HuH-7 (cell line): ENCODE data around the gene MRAS.

Experiments
- DNase-seq: peaks from one replicate; pipeline ENCODE4 v3.0.0; 2011; ENCODE audit warnings: low spot score

MRAS gene

DNA sequence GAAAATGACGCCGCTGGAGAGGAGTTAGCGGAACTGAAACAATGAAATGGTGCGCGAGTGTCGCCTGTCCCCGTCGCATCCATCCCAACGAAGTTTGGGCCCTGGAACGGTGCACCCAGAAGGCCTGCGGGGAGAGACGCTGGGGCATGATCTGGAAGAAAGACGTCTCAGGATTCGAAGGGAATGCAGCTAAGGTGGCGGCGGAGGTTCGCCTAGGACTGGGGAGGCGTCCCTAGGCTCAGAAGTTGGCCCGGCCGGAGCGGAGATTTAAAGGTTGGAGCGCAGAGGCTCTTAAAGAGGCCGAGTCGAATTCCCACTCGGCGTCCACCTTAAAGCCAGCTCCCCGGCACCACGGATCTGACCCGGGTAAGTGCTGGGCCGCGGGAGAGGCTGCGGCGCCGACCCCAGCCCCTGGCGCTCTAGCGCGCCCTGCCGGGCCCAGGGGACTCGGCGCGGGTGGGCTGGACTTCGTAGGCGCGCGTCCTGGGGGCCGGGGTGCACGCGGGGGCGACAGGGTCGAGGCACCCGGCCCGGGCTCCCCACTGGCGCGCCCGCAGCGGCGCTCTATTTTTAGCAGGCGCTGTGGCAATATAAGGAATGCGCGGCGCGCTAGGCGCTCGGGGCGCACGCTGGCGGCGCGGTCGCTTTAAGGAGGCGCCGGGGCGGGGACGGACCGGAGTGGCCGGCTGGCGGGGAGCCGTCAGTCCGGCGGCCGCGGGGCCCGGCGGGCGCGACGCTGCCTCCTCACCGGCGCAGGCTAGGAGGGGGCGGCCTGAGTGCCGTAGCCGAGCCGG is at the start of gene MRAS:
TSS of gene MRAS (plus strand) at position 620 of the 794 bp plus-strand sequence. CDS start 24,305 bp downstream, outside the sequence.
- DNase-seq, result peak; percentile 71

- DNase-seq, result no peak
These were observed 47.7 kb upstream of the MRAS start for GRCh38 chr3:138300647-138301046.

- DNase-seq, result no peak
These were observed 44.9 kb upstream of the MRAS start for GRCh38 chr3:138303474-138303873.

- DNase-seq, result no peak
These were observed 40.5 kb upstream of the MRAS start for GRCh38 chr3:138307899-138308298.

- no peak for DNase-seq
These were observed 39.6 kb upstream of the MRAS start for GRCh38 chr3:138308783-138309182.

DNA sequence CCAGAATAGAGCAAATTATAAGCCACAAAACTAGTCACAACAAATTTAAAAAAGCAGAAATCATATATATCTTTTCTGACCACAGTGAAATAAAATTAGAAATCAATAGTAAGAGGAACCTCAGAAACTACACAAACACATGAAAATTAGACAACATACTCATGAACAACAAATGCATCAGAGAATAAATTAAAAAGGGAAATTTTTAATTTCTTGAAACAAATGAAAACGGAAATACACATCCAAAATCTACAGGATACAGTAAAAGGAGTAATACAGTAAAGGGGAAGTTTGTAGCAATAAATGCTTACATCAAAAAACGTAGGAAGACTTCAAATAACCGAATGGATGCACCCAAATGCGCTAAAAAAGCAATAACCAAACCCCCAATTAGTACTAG is 37.9 kb upstream of the MRAS start:
- DNase-seq, result no peak

DNA sequence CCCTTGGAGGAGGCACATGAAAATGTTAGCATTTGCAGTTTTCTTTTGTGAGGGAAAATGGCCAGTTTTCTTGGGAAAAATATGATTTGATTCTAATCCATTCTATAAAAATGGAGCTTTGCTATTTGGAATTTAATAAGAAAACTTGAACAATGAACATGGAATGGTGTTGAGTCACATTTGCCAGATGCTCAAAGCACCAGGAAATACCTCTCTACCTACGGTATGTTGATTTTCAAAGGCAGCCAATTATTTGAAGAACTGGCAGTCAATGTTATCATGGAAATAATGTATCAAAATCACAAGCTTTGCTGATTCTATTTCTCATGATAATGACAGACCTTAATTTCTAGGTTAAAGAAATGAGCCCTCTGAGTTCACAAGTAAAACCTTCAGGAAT is 33.6 kb upstream of the MRAS start:
- no peak for DNase-seq

DNA sequence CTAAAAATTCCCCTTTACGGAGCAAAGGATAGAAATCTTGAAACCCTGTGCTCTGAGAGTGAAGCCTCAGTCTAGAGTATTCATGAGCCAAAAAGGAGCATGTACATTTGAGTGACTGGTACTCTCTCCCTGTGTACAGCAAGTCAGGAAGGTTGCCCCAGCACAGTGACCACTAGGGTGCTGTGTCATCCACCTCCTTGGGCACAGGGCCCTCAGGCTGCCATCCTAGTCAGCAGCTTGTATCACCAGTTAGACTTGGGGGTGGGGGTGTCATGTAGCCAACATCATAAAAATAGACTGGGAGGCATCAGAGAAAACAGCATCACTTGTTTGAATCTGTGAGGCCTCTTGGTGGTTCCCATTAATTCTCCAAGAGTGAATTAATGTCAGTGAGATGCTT is 30.7 kb upstream of the MRAS start:
- no peak for DNase-seq

- DNase-seq, result no peak
These were observed 24.4 kb upstream of the MRAS start for GRCh38 chr3:138323971-138324370.

DNA sequence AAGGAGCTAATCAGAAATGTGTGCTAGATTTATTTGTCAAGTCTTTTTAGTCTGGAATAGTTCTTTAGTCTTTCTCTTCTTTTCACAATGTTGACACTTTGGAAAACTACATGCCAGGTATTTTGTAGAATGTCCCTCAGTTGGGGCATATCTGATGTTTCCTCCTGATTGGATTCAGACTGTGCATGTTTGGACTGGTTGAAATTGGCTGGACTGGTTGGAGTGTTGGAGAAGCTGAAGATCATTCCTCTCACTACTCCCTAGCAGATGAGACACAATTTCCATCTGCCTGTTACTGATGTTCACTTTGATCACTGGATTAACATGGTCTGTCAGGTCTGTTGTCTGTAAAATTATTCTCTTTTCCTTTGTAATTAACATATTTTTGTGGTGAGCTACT is 22.4 kb upstream of the MRAS start:
- no peak for DNase-seq

GRCh38 chr3:138326866-138327595 is 21.3 kb upstream of the MRAS start:
- no peak for DNase-seq

DNA sequence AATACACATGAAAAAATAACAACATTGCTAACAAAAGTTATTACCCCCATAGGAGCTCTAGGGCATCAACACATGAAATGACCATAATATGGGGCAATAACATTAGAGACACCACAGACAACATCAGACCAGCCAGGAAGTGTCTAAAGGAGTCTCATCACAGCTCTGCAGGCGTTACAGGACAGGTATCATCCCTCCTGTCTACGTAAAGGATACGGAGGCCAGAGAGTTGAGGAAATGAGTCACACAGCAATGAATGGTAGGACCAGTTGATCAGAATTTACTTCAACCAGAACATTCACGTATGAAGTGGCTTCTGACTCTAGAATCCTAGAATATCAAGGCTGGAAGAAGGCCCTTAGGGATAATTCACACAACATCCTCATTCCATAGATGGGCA is 20.5 kb upstream of the MRAS start:
- DNase-seq, result no peak

DNA sequence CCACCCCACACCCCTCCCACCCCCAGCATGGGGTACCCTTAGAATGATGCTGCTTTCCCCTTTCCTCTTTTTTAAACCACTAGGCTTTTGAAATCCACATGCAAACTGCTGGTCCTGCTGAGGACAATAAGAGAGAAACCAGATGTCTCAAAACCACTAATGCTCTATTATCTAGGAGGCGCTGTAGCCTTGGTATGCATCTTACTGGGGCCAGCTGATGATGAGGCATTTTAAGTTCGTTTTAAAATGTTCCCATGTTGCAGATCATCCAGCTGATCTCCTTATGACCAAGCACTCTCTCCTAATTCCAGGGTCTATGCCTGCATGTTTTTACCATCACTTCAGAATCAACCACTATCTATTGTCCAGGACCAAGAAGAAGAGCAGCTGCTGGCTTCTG is 20.0 kb upstream of the MRAS start:
- no peak for DNase-seq

GRCh38 chr3:138329127-138329983 is 19.0 kb upstream of the MRAS start, which contains the start of gene NME9:
TSS of gene NME9 (minus strand) at chr3:138329851. CDS start at chr3:138329335, 516 bp downstream.
- DNase-seq, result peak; percentile 79

DNA sequence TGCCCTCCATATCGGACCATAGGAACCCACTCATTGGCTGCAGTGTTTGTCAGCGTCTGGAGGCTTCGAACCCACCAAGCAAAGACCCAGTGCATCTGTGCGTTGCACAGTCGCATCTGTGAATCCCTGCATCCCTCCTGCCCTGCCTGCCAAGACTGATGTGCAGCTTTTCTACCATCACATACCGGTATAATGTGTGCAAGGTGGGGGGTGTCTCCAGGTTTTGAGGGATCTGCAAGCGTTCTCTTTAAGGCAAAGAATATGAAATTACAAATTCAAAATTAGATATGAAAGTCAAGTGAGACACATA is 18.4 kb upstream of the MRAS start:
- DNase-seq, result no peak

GRCh38 chr3:138331143-138331894 is 17.1 kb upstream of the MRAS start:
- DNase-seq, result no peak

- DNase-seq, result no peak
These were observed 15.8 kb upstream of the MRAS start for GRCh38 chr3:138332472-138333073.

DNA sequence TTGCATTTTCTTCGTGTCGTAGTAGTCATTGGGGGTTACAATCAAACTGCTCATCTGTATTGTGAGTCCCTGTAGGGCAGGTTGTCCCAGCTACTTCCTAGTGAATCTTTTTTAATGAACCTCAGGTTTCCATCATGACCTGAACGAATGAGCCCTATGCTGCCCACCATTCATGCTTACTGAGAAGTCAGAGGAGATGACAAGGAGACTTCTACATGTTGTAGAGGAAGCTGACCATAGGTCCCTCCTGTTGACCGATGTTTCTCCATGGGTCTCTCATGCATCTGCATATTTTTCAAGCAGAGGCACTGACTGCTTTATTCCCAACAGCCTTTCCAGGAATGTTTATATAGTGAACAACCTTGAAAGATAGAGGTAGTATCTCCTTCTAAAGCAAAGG is 13.8 kb upstream of the MRAS start:
- DNase-seq, result no peak

DNA sequence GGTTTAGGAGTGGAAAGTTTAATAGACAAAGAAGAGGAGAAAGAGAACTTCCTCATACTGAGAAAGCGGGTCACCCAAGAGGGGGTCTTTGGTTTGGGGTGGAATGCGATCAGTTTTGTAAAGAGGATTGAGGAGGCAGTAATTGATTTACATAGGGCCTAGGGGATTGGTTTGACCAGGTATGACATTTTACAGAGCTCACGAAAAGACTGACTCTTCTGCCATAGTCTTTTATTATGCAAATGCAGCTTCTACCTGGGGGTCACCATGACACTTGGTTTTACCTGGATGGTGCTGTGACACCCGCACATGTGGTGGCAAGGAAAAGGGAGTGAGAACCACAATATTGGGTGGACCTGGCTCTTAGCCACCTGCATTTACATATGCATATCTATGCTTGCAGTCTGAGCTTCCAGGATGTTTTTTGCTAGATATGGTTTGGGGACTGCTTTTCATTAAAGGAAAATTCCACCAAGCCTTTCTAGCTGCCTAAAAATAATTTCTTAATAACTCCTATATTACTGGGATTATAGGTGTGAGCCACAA is 11.9 kb upstream of the MRAS start:
- no peak for DNase-seq

- no peak for DNase-seq
These were observed 10.1 kb upstream of the MRAS start for GRCh38 chr3:138338244-138338643.

GRCh38 chr3:138338811-138339210 is 9.6 kb upstream of the MRAS start:
- no peak for DNase-seq
